ENCODE data around the gene PPA2. TPM values are rescaled to one million over a fixed set of nuclear protein-coding genes. Genes with fewer than 3 reads are reported as not detected.

PPA2 gene
- total and polyA plus RNA-seq, 12 donors = 61.7 to 342 (median 112) TPM

GRCh38 chr4:105453550-105454205 lies 20.2 kb downstream of the PPA2 start:
- WGBS, 4 donors = 89 to 91% (median 90%) methylated on average over 4 of the region's 4 CpGs
- no peak for DNase-seq
- Histone ChIP-seq H3K27me3 (no peaks in the 10 kb centered on the region), H3K9me3 (replicated peaks in 1 of 3) (no peaks in the 10 kb centered on the region), H3K36me3 (replicated peaks in 1 of 2) (no peaks in the 10 kb centered on the region), H3K4me1 (replicated peaks in 1 of 2) (no peaks in the 10 kb centered on the region), H3K27ac (no peak overlapping the region), H3K4me3 (no peak overlapping the region)
- intact Hi-C loops (cut with DNase I) = no loop called here
- no peak for TF ChIP-seq CTCF (IDR thresholded peaks at IDR 0.05)
- TF ChIP-seq POLR2A (IDR thresholded peaks at IDR 0.05) = no peak

- Histone ChIP-seq H3K9me3 (replicated peaks in 1 of 3) (no peaks in the 10 kb centered on the region), H3K4me1 (replicated peaks in 1 of 2) (no peaks in the 10 kb centered on the region), H3K4me3 (no peak overlapping the region), H3K27ac (no peak overlapping the region), H3K36me3 (replicated peaks in 1 of 2) (no peaks in the 10 kb centered on the region), H3K27me3 (no peaks in the 10 kb centered on the region)
- TF ChIP-seq CTCF (IDR thresholded peaks at IDR 0.05) (no peak), POLR2A (IDR thresholded peaks at IDR 0.05) (no peak)
- whole genome bisulfite sequencing, 4 donors = 78 to 98% (median 88%) methylated on average over 2 of the region's 2 CpGs
- intact Hi-C loops (cut with DNase I) = no loop called here
- no peak for DNase-seq
Measured at GRCh38 chr4:105451346-105451745, 22.5 kb downstream of the PPA2 start.

GRCh38 chr4:105440890-105441289 lies 33.0 kb downstream of the PPA2 start:
- Histone ChIP-seq H3K9me3 (replicated peaks in 1 of 3) (no peaks in the 10 kb centered on the region), H3K27ac (no peak overlapping the region), H3K4me3 (no peak overlapping the region), H3K4me1 (replicated peaks in 1 of 2) (no peaks in the 10 kb centered on the region), H3K36me3 (replicated peaks in 1 of 2) (no peaks in the 10 kb centered on the region), H3K27me3 (no peaks in the 10 kb centered on the region)
- TF ChIP-seq CTCF (IDR thresholded peaks at IDR 0.05) (no peak), POLR2A (IDR thresholded peaks at IDR 0.05) (no peak)
- intact Hi-C loops (cut with DNase I) = no loop called here
- DNase-seq = no peak

GRCh38 chr4:105437637-105438036 lies 36.2 kb downstream of the PPA2 start:
- Histone ChIP-seq H3K9me3 (replicated peaks in 1 of 3) (no peaks in the 10 kb centered on the region), H3K27me3 (no peaks in the 10 kb centered on the region), H3K27ac (no peak overlapping the region), H3K36me3 (replicated peaks in 1 of 2) (peaks cover 0 to 7% of the 10 kb centered on the region in 2 donors), H3K4me3 (no peak overlapping the region), H3K4me1 (replicated peaks in 1 of 2) (no peaks in the 10 kb centered on the region)
- TF ChIP-seq POLR2A (IDR thresholded peaks at IDR 0.05) (no peak), CTCF (IDR thresholded peaks at IDR 0.05) (no peak)
- intact Hi-C loops (cut with DNase I) = no loop called here
- no peak for DNase-seq
- 80 to 83% (median 81%) methylated on average over 6 of the region's 6 CpGs for WGBS, 4 donors

All from adrenal gland (tissue), 12 donors.